GM10248 (cell line): ENCODE measurements around the gene IGF2BP2.
A peak's percentile ranks its signal among the peaks of the same experiment; 100 is the strongest.

Source experiments
- CTCF ChIA-PET: fragments of 300-600 bp; sonication (Branson Sonifier 250); formaldehyde crosslinking; extraction: SDS; loops from one replicate; lab custom pipeline; 2021; ENCODE audit warnings: antibody characterized with exemption; lab: Yijun Ruan, JAX
- POLR2A ChIA-PET: fragments of 350-650 bp; sonication (Branson Sonifier 250); formaldehyde crosslinking; extraction: SDS; loops from one replicate; lab custom pipeline; 2020; ENCODE audit warnings: antibody characterized with exemption; lab: Yijun Ruan, JAX
- DNase-seq: peaks from one replicate; pipeline ENCODE4 v3.0.0; 2012; ENCODE audit errors: extremely low spot score
- CTCF ChIP-seq: IDR thresholded peaks from 2 replicates; pipeline ENCODE4 v1.5.1; 2012; ENCODE audit warnings: mild to moderate bottlenecking, low read depth; ENCODE audit errors: extremely low read depth, missing control alignments, control extremely low read depth

Gene IGF2BP2

GRCh38 chr3:185823078-185824044 is 1.5 kb downstream of the IGF2BP2 start:
- POLR2A ChIA-PET, result no interaction called here
- no peak for TF ChIP-seq CTCF
- DNase-seq, result peak; percentile 41
- CTCF ChIA-PET, result interaction anchor here (1.0 to 2.7 kb wide), 3 partner anchors 55 to 163 kb away, joined by 3 to 8 read pairs (median 5); no protein-coding TSS in a partner anchor

GRCh38 chr3:185822221-185823000 is 2.4 kb downstream of the IGF2BP2 start:
- ChIA-PET POLR2A (no interaction called here), CTCF (interaction anchor here (1.5 to 2.7 kb wide), 3 partner anchors 14 to 162 kb away, joined by 5 to 8 read pairs (median 6); no protein-coding TSS in a partner anchor)
- no peak for TF ChIP-seq CTCF
- no peak for DNase-seq

- CTCF ChIA-PET, result interaction anchor here (2.1 to 2.7 kb wide), 2 partner anchors 13 to 161 kb away, joined by 6 to 8 read pairs; no protein-coding TSS in a partner anchor
- DNase-seq, result no peak
- no peak for TF ChIP-seq CTCF
- POLR2A ChIA-PET, result no interaction called here
Observed at GRCh38 chr3:185820973-185821758, 3.7 kb downstream of the IGF2BP2 start.

- ChIA-PET CTCF (no interaction called here), POLR2A (no interaction called here)
- no peak for TF ChIP-seq CTCF
- DNase-seq, result no peak
Observed at GRCh38 chr3:185818267-185818875, 6.5 kb downstream of the IGF2BP2 start.

GRCh38 chr3:185815391-185816282 is 9.2 kb downstream of the IGF2BP2 start:
- no peak for DNase-seq
- CTCF ChIA-PET, result interaction anchor here (1.4 kb wide), 1 partner anchor 155 kb away, joined by 5 read pairs; no protein-coding TSS in a partner anchor

More at GRCh38 chr3:185815391-185816282, 9.2 kb downstream of the IGF2BP2 start:
- POLR2A ChIA-PET, result no interaction called here
- TF ChIP-seq CTCF, result no peak
